Measurements from ENCODE around the gene ARHGAP19.
A peak's percentile ranks its signal among the peaks of the same experiment; 100 is the strongest.

The ARHGAP19 gene

DNA sequence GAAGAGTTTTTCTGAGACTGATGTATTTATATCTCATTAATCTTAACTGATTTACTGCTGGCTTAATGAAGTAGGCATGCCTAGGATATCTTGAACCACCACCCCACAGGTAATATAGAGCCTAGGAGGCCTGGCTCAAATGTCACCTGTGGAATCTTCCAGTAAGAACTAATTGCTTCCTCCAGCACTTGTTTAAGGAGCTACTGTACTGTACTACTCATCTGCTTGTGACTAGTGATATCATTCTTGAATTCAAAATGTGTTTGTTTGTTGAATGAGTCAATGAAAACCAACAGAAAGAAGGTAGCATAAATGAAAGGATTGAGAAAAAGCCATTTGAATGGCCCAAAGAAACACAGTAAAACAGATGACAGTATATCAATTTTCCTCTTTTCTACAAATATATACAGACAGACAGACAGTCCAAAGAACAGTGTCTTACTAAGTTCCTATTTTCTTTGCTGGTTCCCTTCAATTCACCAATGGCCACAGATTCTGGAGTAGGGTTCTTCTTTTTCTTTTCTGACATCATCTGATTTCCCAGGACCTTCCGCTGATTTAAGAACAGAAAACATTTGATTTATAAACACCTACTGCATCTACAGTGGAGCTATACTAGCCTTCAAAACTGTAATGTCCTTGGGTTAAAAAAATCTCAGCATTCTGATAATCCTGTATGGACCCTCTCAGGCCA is 63.0 kb downstream of the ARHGAP19 start:
- no peak for DNase-seq (ENCODE audit: low read depth in 2 of 2)

DNA sequence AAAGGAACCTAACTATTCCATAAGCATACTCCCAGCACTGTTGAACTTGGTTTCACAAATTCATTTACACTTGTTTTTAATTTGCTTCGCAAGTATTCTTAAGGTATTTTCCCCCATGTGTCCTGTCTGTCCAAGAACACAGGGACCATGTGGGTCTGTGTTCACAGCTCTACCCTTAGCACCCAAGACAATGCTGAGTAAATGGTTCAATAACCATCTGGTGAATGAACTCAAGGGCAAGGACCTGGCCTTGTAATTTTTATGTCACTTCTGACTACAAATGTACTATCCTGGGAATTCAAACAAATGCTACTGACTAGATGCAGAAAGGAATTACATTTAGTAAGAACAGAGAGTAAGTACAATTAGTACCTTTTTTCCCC is 63.7 kb downstream of the ARHGAP19 start:
- no peak for DNase-seq (ENCODE audit: low read depth in 2 of 2)

DNA sequence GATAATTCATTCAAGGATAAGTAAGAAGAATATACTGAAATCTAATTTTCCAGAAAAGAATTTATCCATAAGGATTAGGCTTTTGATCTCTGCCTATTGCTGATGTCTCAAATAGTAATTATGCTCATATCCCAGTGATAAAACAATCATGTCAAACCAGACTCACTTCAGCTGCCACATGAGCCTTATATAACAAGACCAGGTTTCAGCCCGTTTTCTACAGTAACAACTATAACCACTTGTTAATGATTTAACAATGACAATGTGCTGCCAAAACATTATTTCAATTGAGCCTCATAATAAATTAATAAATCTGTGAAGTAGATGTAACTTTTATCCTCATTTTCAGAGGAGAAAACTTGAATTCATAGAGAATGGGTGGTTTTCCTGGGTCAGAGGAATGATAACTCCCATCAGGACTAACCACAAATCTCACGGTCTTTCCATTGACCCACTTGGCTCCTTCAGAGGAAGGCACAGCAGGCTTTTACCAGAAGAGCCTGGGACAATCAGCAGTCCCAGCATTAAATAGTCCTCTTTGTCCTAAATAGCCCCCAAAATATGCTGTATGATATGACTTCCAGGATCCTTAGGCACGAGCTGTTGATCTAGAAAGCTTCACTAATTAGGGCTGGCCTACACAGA is 64.2 kb downstream of the ARHGAP19 start:
- DNase-seq (ENCODE audit: low read depth in 2 of 2): no peak

DNA sequence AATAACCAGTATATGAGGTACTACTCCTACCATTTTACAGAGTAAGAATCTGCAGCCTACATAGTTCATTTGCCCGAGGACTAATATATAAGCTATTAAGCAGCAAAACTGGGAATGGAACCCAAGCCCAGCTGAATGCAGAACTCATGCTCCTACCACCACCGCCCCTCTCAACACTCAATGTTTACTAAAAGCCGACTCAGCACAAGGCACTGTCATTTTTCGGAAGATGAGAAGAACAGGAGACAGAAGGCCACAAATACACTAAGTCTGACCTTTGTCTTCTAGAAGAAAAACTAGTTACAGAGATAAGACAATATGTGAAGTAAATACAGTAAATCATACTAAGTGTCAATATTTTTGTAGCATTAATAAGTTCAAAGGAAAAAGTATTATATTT is 66.0 kb downstream of the ARHGAP19 start:
- DNase-seq (ENCODE audit: low read depth in 2 of 2): no peak

DNA sequence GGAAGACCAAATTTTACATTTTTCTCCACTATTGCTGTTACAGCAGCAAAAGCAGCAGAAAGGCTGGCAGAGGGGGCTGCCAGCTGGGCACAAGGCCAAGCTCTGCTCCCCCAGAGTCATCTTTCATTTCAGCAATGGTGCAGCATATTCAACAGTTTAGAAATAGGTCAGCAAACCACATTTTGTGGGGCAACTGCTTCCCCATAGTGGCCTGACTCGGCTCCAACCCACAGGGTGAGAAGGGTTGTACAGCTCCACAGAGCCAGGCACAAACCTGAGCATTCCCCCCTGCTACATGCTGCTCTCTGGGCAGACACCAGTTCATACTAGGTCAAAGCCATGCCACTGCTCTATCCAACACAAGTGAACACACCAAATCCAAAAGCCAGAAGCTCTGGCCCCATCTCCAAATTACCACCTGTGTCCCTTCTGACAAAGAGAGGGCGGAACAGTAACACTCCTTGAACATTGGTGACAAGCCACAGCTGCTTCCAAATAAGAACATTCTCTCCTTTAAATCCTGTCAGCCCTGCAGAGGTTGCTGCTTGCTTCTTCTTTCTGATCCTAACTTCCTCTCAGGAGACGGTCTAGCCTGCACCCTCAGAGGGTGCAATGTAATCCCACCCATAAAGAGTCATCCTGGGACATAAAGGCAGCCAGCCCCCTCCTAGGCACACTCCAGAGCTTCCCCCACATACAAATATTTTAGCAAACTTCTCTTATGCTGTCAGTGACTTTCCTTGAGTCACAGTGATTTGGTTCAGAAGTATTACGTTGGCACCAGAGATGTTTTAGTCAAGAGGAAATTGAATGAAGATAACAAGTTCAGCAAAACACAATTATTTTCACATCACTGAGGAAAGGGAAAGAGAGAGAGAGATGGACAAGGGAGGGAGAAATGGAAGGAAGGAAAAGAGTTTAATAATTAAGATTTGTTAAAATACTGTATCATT is 67.7 kb downstream of the ARHGAP19 start:
- no peak for DNase-seq (ENCODE audit: low read depth in 2 of 2)

DNA sequence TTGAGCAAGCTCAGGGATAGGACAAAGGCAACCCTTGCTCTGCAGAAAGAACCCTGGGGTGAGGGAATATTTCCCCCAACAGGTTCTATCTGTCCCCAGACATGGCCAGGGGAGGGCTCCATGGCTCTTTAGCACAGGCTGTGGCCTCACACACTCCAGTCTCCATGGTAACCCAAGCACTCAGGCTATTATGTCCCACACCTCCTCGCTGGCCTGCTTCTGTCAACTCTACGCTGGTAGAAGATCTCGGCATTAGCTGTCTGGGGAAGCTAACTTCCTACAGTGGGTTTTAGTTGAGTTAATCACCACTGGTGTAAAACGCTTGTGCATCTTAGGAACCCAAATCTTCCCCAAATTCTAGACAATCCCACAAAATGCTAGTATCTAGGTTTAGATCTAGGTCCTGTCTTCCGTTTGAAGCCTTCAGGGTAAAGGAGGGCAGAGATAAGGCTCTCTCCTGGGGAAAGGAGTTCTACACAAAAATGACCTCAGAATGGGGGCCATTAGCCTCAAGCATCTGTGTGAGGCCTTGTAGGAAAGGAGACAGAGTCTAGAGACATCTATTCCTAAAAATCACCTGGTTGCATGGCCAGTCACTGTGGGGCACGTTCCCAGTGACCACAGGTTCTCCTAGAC is 70.0 kb downstream of the ARHGAP19 start:
- no peak for DNase-seq (ENCODE audit: low read depth in 2 of 2)

DNA sequence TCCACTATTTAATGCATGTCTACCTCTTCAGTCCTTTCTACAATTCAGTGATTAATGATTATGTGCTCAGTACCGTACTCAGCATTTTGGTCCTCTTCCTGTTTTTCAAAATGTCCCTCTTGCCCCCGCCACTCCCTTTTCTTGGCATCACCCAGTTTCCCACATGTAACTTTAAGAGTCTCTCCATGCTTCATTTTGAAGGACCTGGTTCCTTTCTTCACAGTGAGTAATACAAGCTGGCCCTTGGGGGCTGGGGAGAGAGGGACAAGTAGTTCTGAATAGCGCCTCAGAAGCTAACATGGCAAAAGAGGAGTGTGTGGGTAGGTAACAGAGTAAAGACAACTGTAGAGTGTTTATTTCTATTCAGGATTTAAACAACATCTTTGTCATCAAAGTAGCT is 72.1 kb downstream of the ARHGAP19 start:
- no peak for DNase-seq (ENCODE audit: low read depth in 2 of 2)

DNA sequence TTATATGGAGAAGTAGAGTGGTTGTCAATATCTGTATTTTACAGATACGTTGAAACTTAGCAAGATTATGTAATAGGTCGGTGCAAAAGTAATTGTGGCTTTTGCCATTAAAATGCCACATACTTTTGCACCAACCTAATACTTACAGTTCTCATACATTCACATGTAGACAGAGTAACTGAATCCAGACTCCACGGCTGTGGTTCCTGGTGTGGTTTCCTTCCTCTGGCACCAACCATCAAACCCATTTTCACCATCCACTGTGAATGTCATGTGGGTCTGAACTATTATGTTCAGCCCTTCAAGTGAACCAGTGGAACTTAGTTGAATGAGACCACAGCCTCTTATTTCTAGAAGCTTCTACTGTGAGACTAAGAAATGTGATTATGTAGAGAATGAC is 75.1 kb downstream of the ARHGAP19 start:
- no peak for DNase-seq (ENCODE audit: low read depth in 2 of 2)

DNA sequence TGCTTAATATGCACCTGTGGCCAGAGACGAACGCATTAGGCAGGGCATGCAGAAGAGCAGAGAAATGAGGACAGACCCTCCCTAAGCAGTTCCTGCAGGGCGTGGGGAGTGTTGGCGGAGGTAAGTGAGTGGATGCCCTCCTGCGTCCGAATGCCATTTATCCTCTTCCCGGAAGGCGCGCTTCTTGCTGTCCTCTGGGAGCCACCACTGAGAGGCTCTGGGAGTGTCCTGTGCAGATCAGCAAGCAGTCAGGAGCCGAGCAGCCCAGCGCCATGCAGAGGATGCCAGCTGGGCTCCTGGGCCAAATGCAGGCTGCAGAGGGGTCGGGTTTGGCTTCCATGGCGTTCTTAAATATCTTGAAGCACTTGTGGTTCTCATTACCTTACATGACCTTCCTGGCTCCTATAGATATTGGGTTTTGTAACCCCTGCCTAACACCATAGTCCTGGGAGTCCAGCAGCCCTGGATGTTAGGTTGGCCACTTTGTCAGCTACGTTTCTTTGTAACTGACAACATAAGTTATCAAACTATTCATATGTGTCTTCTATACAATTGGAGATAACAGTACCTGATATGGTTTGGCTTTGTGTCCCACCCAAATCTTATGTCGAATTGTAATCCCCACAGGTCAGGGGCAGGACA is 76.7 kb downstream of the ARHGAP19 start:
- DNase-seq (ENCODE audit: low read depth in 2 of 2): no peak

DNA sequence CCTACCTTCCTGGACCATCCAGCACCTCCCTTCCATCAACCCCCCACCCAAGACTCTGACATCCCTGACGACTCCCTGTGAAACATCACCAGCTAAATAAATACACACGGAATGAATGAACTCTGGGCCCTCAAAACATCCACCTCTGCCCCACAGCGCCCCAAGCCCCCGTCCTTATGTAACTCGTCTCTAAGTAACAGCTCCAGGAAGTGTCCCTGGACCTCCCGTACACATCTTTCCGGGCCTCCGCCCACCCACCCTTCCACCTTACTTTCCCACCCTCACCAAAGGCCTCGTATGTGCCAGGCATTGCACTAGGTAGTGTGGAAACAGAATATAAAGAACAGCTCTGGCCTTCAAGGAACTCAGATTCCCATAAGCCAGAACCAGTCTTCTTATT is 79.0 kb downstream of the ARHGAP19 start:
- no peak for DNase-seq (ENCODE audit: low read depth in 2 of 2)

DNA sequence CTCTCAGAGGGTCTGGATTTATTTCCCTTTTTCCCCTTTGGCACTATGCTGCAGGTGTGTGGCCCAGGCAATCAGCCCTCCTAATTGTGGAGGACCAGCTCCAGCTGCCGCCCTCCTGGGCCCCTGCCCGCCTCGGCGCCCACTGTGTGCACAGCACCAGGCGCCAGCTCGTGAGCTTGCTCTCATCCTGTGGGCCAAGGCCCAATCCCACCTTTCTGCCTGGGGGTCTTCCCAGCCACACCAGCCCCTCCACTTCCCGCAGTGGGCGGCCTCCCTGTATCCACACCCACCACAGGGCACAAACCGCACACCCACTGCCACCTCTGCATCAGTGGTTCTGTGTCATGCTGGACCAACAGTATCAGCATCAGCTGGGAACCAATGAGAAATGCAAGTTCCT is 81.2 kb downstream of the ARHGAP19 start:
- no peak for DNase-seq (ENCODE audit: low read depth in 2 of 2)

DNA sequence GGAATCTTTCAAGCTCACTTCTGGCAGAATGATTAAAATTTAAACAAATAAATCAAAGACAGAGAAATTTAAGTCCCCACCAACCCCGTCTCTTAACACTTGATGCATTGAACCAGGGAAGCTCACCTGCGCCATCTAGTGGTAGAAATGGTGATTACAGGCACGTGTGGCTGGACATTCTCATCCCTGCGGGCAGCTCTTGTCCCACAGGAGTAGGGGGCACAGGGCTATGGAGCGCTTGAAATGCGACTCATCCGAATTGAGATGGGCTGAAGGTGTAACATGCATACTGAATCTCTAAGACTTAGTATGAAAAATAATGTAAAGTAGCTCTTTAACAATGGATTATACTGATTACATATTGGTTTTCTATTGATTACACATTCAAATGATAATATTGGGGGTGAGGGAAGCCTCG is 81.9 kb downstream of the ARHGAP19 start:
- DNase-seq (ENCODE audit: low read depth in 2 of 2): peak; percentile 58 to 68

DNA sequence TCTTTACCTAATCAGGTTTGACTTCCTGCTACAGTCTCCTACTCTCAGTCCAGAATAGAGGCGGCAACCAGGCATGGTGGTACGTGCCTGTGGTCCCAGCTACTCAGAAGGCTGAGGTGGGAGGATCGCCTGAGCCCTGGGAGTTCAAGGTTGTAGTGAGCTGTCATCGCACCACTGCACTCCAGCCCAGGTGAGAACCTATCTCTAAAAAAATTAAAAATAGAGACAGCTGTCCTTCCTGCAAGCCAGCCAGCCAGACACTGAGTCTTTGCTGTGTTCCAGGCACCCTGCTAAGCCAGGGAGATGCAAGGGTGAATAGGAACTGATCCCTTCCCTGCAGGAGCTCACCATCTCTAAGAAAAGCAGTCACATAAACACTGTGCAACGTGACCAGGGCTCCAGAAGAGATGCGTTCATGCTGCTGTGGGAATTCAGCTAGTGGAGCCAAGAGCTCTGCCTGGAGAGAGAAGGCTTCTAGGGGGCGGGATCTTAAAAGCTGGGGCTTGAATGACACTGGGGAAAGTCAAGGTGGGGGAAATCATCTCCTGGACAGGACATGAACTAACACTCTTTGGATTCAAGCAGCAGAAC is 84.6 kb downstream of the ARHGAP19 start:
- no peak for DNase-seq (ENCODE audit: low read depth in 2 of 2)

DNA sequence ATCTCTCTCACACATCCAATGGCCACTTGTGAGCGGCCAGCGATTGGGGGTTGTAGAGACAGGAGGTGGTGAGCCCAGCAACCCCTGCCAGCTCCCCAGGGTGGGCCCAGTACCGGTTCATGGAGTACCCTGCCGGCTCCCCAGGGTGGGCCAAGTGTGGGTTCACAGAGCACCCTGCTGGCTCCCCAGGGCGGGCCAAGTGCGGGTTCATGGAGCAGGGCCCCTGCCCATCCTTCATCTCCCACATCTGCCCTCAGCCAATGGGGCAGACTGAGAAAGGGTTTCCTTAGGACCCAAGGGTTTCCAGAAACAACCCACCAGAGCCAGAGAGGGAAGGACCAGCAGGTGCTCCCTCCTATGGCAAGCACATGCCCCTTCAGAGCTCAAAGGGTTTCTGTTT is 85.3 kb downstream of the ARHGAP19 start:
- DNase-seq (ENCODE audit: low read depth in 2 of 2): no peak

DNA sequence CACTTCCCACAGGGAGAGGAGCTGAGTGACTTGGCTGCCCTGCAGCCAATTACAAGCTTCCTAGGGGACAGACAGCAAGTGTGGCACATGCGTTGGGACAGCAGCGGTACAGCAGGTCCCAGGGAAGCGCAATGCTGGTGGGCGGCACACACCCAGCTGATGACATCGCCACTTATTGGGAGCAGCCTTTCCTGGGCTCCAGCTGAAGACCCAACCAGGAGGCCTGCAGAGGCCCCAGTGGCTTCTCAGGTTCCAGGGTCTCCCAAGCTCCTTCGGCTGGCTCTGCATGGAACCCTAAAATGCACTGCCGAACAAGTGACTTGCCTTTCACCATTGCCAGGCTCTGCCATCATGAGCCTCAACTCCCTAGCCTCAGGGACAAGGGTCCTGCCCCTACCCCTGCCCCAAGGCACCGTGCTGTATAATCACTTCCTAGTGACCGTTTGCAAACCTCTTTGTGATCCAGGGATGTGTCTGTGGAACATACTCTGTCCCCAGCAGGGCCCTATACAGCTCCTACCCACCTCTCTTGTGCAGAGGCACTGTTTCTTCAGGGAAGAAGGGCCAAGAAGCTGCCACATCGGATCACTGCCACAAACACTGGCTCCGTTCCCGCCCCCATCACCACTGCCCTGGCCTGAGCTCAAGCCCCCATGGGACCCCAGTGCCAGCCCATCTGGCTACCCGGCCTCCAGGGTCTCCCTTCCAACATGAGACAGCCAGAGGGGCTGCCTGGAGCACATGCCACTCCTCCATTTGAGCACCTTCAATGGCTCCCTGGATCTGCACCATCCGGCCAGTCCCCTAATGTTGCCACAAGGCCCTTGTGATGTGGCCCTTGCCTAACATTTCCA is 87.4 kb downstream of the ARHGAP19 start:
- no peak for DNase-seq (ENCODE audit: low read depth in 2 of 2)

DNA sequence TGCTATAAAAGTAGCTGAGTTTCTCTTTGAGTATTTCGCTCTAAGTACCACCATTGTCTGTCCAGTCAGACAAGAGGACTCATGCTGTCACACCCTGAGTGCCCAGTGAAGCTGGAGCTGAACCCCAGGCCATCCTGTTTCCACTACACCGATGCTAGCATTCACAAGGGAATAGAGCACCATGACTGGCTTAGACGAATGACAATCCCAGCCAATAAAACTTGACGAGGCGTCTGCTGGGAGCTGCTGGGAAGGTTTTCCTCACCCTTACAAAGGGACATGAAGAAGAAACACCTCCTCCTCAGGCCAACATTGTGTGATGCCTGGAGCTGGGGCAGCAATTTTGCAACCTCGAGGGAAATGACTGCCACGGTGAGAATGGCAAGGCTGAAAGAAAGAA is 89.2 kb downstream of the ARHGAP19 start:
- DNase-seq (ENCODE audit: low read depth in 2 of 2): no peak

DNA sequence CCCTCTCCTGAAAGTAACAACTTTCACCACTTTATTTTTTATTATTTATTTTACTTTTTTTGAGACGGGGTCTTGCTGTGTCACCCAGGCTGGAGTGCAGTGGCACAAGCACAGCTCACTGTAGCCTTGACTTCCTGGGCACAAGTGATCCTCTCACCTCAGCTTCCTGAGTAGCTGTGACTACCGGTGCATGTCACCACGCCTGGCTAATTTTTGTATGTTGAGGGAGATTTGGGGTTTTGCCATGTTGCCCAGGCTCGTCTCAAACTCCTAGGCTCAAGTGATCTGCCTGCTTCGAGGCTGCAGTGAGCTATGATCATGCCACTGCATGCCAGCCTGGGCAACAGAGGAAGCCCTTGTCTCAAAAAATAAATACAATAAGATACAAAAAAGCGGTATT is 91.8 kb downstream of the ARHGAP19 start:
- no peak for DNase-seq (ENCODE audit: low read depth in 2 of 2)

DNA sequence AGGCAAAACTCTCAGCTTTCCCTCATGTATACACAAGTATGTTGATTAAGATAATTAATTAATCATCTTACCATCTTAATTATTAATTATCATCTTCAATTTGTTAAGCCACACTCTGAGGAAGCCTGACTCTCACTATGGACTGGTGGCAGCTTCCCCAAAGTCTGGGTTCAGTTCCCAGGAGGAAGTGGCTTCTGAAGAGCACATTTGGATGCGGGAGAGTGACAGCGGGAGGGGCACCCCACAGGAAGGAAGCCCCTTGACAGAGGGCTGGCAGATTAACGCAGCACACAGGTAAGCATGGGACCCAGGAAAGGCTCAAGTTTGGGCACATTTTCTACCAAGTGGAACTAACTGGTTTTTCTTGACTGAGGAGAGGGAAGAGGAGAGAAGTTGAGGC is 93.3 kb downstream of the ARHGAP19 start:
- no peak for DNase-seq (ENCODE audit: low read depth in 2 of 2)

DNA sequence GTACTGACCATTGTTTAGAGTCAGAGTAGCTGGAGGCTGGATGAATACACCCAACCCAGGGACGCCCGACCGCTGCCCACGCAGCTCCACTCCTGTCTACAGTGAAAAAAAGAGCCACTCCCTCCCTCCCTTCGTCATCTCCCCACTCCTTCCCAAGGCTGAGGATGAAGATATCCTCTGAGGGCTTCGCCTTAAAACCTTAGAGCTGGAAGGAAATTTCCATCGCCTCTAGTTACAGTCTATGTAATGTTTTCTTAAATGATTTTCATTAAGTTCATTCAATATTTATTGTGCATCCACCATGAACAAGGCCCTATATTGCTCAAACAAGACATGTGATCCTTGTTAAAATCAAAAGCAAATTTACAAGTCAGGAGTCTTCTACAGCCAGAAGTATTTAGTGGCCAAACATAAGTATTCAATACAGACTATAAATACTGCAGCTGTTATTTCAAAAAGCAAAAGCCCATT is 95.4 kb downstream of the ARHGAP19 start:
- DNase-seq (ENCODE audit: low read depth in 2 of 2): no peak

All from stimulated activated CD4-positive, alpha-beta T cell treated with anti-CD3 and anti-CD28 coated beads, Interleukin-1b, Interleukin-23, amount 100 ng/mL, for 4 hours (primary cell).